LHCN-M2 (cell line): ENCODE measurements around the gene NLRC5. TPM values are rescaled to one million over a fixed set of nuclear protein-coding genes. Genes with fewer than 3 reads are reported as not detected.
"Not testable (repeated sequence)": the region's sequence is repeated elsewhere in the genome, so short reads cannot be mapped to it uniquely, and the experiment has no call there.

Experiments
- DNase-seq: peaks from one replicate; pipeline ENCODE4 v3.0.0-alpha.2; 2012; ENCODE audit warnings: low read depth
- total RNA-seq: library from RNA; depleted of rRNA; stranded (reverse); fragments of >200 nt; gene quantifications from 2 replicates; pipeline ENCODE4 v1.2.3, GENCODE V29; 2014

NLRC5 gene
- total RNA-seq, 1 experiment from 2014 or later, result 22.3 TPM

DNA sequence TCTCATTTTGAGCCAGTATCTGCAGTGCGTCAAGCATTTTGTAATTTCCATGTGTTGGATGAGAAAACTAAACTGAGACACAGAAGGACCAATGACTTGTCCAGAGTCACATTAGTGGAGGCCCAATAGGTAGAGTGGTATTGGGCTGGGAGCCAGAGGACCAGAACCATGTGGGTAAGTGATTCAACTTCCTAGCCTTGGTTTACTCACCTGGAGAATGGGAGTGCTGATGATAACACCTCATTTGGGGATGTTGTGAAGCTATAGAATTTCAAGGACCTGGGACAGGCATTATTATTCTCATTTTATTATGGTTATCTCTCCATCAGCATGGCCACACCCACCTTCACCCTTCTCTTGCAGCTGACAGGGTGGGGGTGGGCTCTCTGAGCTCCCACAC, 111.1 kb downstream of the NLRC5 start:
- no peak for DNase-seq

DNA sequence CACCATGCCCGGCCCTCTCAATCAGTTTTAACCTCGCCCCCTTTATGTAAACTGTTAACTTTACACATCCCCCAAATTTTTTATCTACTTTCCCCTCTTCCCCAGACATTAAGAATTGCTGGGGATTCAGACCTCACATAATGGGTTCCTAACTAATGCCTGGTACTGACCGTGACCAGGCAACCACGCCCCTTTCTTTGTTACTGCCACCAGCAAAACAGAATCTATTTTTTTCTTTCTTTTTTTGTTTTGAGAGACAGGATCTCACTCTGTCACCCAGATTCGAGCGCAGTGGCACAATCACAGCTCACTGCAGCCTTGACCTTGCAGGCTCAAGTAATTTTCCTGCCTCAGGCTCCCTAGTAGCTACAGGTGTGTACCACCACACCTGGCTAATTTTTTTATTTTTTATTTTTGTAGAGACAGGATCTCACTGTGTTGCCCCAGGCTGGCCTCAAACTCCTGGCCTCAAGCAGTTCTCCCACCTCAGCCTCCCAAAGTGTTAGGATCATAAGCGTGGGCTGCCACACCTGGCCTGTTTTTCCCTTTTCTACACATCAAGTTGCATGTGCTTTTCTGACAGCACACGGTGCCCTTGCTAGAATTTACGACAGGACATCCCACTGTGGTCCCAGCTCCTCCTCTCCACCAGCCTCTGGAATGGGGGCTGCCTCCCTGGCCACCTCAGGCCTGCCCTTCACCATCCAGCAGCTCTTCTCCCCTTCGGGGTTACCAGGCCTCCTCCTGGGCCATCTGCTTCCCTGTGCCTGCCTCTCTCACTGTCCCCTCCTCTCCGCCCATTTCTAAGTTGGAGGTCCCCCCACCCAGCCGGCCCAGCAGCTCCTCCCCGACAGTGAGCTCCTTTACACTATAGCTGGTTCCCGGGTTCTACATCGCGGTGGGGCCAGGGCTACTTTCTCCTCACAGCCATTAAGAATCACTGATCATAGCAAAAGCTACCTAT, 113.8 kb downstream of the NLRC5 start:
- DNase-seq, result no peak

DNA sequence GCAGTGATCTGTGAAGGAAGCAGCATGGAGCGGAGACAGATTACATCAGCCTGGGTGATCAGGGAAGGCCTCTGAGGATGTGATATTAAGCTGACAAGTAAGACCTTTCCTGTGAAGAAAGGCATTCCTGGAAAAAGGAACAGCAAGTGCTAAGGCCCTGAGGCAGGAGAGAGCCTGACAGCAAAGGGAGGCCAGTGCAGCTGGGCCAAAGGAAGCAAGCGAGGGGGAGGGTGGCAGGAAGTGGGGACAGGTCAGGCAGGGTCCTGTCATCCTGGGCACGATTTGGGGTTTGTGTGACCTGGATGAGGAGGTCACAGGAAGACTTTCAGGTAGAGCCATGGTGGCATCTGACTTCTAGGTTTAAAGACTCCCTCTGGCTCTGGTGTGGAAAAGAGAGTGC, 115.3 kb downstream of the NLRC5 start:
- DNase-seq, result no peak

DNA sequence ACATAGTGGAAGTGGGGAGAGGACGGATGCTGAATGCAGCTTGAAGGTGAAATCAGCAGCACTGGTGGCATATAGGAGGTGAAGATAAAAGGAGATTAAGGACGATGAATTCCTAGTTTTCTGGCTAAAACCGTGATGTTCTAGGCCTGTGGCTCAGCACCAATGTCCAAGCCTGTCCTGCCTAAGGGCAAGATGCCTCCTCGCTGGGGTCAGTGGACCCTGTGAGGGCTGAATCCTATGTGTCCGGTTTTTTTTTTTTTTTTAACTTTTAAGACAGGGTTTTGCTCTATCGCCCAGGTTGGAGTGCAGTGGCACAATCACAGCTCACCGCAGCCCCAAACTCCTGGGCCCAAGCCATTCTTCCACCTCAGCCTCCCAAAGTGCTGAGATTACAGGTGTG, 115.8 kb downstream of the NLRC5 start:
- no peak for DNase-seq

DNA sequence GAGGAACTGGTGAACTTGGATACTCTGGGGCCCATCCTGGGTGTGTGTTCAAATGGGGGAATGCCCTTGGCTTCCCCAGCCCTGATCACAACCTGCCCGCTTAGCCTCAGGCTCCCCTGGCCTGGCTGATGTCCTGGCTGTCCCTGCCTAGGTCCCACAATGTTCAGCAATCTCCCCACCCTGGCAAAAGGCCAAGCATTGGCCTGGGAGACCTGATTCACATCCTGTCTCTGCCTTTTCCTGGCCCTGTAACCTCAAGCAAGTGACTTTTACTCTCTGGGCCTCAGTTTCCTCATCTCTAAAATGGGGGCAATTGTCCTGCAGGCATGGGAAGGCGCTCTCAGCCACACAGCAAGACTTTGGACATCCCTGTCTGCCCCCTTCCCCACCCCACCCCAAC, 117.4 kb downstream of the NLRC5 start:
- DNase-seq, result no peak

DNA sequence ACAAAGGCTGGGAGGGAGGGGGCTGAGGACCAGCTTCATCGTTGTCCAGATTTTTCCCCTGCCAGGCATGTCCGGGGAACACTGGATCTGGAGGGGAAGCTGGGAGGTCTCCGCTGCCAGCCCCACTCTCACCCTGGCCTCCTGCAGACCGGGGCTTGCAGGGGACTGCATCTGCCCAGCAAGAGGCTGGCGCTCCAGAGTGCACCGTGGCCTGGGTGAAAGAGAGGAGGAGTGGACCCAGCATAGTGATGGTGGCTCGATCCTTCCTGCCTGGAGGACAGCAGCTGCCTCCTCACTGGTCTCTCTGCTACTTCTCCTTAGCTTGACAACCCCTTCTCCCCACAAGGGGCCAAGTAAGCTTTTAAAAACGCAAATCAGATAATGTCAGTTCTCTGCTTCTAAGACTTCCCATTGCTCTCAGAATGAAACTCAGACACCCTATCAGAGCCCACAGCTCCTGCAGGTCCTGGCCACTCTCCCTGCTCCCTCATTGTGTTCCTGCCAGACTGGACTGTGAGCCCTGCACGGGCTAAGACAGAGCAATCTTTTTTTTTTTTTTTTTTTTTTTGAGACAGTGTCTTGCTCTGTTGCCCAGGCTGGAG, 118.1 kb downstream of the NLRC5 start:
- no peak for DNase-seq

DNA sequence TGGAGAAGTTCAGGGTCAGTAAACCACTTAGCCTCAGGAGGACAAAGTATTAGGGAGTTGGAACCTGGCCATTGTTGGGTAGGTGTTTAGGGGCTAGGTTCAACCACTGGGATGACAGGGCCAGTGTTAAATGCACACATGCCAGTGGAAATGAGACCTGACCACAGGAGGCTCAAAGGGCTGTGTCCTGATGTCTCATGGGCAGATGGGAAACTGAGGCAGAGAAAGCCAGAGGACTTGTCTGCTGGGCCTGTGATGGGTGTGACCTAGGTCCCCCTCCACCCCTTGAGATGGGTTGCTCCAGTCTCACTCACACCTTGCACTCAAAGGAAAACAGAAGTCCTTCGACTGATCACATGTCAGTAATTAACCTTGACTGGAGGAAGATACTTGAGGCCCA, 119.1 kb downstream of the NLRC5 start:
- no peak for DNase-seq

DNA sequence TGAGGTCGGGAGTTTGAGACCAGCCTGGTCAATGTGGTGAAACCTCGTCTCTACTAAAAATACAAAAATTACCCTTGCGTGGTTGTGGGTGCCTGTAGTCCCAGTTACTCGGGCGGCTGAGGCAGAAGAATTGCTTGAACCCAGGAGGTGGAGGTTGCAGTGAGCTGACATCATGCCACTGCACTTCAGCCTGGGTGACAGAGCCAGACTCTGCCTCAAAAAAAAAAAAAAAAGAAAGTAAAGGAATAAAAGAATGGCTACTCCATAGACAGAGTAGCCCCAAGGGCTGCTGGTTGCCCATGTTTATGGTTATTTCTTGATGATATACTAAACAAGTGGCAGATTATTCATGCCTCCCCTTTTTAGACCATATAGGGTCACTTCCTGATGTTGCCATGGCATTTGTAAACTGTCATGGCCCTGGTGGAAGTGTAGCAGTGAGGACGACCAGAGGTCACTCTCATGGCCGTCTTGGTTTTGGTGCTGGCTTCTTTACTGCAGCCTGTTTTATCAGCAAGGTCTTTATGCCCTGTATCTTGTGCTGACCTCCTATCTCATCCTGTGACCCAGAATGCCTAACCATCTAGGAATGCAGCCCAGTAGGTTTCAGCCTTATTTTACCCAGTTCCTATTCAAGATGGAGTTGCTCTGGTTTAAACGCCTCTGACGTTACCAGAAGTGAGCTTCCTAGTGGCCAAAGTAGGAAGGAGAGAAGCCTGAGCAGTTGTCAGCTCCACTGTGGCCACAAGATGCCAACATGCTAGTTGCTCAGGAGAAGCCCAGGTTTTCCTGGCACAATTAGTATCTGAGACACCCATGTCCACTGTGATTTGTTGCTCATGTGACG, 120.1 kb downstream of the NLRC5 start:
- not testable (repeated sequence) for DNase-seq

DNA sequence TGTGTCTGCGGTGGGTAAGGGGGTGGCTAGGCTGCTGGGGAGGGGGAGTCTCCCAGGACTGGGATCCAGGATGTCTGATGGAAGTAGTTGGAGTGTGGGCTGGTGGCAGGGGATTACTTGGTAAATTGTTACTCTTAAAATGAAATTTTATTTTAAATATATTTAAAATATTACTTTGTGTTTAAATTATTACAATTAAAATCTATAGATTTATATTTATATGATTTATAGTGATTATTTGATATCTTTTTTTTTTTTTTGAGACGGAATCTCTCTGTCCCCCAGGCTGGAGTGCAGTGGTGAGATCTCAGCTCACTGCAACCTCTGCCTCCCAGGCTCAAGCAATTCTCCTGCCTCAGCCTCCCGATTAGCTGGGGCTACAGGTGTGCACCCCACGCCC, 121.6 kb downstream of the NLRC5 start:
- DNase-seq, result no peak

DNA sequence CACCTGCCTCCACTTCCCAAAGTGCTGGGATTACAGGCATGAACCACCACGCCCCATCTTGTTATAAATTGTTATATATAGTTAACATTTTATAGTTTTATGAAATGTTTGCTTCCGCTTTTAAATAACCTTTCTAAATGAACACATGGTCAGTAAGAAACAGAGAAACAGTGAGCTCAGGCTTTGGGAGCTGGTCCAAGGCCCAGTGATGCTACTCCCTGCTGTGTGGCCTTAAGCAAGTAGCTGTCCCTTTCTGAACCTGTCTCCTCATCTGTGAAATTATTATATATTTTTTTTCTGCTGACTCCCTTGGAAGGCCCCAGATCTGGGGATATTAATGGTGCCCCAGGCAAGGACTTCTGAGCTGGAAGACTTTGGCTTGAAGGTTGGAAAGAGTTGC, 122.1 kb downstream of the NLRC5 start:
- DNase-seq, result no peak

DNA sequence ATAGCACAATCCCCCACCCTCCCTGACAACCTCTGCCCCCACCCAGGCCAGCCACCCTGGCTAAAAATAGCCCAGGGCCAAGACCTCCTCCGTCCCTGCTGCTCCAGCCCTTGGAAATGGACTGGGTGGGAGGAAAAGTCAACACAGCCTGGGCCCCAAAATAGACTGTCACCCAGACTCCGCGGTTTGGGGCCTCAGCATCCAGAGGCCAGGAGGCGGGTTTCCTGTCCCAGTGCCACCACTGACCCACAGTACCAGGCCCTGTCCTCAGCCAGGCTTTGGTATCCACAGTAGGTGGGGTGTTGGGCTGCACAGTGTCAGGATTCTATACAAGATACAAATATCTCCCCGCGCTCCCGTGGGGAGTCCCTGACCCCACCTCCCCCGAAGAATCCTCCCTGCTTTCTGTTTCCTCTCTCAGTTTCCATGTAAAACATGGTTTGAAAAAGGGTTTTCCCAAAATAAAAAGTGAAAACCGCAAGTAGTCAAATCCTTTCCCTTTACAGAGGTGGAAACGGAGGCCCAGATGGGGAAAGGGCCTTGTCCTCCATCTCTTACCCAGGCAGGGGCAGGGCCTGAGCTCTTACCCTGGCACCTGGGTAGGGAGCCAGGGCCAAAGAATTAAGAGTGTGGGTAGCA, 123.2 kb downstream of the NLRC5 start:
- no peak for DNase-seq

DNA sequence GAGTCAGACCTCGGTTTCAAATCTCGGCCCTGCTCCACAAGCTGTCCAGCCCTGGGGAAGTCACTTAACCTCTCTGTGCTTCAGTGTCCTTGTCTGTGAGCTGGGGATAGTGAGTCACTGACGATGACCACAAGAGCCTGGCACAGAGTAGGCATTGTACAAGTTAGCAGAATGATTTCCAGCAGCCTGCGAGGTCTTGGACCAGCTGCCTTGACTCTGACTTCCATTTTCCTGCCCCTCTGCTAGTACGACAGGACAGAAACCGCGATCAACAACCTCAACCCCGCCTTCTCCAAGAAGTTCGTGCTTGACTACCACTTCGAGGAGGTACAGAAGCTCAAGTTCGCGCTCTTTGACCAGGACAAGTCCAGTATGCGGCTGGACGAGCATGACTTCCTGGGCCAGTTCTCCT, 123.7 kb downstream of the NLRC5 start:
- DNase-seq, result peak; percentile 62

DNA sequence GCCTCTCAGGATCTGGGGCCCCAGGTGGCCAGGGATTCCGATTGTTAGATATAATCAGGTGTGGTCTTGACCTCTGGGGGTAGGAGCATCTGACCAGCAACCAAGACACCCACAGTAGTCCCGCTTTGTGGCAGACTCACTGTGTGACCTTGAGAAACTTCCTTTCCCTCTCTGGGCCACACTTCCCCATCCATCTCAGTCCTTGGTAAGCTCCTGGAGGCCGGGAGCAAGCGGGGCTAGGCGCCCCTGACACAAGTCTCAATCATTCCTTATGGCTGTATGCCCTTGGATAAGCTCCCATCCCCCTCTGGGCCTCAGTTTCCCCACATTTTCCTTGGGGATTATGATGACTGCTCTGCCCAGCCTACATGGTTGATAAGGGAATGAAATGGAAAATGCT, 124.3 kb downstream of the NLRC5 start:
- DNase-seq, result no peak

DNA sequence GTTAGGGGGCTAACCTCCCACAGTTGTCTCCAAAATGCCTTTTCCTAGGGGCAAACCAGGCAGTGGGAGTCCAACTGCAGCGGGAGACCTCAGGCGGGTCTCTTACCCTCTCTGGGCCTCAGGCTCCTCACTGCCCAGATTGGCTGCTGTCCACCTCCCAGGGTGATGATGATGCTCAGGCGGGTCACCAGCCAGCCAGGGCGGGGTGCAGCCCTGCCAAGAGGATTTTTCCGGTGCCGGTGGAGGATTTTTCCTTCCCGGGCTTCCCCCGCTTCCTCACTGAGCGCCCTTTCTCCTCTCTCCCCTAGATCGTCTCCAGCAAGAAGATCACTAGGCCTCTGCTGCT, 125.8 kb downstream of the NLRC5 start:
- no peak for DNase-seq

DNA sequence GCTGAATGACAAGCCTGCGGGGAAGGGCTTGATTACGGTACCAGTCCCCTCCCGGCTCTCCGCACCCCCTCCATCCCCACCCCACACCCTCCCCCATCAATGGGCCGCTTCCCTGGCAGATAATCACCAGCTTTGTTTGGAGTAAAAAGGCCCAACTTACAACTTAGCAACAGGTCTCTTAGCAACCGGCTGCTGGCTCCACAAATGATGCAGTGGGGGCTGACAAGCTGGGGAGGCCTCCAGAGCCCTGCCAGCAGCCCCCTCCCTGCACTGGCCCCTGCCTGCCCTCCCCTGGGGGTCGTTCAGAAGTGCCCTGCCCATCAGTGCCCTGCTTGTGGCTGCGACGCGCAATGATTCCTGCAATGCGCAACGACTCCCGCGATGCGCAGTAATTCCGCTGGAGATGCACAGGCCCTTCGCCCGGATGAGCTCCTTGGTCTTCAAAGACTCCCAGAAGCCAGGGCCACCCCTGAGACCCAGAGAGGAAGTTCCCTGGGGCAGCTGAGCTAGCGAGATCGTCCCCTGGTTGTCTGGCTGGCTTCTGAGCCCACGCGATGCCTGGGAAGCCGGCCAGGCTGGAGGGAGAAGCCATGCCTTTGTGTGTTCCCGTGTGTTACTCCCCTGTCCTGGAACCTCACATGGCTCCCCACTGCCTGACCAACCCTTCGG, 126.3 kb downstream of the NLRC5 start:
- DNase-seq, result no peak

DNA sequence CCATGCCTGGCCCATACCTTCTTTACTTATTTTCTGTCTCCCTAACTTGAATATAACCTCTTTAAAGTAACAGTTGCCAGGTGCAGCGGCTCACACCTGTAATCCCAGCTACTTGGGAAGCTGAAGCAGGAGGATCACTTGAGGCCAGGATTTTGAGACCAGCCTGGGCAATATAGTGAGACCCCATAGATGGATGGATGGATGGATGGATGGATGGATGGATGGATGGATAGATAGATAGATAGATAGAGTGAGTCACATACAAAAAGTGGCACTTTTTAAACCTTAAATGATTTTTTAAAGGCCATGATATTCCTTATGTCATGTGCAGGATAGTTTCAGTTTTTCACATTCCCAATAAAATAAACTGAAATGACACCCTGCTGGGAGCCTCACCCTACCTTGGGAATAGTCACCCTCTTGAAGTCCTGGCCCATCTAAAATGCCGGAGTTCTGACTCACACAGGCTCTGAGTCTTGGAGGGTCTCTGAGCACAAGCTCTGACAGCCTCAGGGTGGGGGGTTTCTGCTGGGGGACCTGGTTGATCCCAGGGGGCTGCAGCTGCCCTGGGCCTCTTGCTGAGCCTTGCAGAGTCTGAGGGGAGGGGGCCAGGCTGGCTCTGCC, 129.2 kb downstream of the NLRC5 start:
- DNase-seq, result no peak

DNA sequence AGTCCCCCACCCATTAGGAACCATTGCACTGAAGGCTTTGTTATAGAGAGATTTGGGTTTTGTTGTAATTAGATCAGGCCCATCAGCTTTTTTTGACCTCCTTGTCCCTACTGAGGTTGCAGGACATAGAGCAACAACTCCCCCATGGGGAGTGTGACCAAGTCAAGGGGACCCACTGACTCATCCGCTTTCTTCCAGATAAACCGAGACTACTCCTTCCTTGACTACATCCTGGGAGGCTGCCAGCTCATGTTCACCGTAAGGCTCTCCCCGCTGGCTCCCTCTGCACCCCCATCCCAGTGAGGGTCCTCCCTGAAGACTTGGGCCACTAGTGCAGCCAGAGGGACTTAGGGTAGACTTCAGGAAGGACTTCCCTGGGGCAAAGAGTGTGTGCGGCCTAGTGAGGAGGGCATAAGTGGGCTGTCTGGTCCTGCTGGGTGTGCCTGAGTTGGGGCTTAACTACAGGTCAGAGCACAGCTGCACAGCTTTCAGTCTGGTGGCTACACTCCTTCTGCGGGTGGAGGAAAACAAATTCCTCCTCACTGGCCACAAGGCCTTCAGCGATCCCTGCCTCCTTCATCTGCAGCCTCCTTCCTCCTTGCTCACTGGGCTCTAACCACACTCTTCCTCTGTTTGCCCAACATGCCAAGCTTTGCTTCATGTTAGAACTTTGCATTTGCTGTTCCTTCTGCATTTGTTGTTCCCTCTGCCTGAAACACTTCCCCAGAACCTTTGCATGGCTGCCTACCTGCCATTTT, 134.0 kb downstream of the NLRC5 start:
- no peak for DNase-seq

DNA sequence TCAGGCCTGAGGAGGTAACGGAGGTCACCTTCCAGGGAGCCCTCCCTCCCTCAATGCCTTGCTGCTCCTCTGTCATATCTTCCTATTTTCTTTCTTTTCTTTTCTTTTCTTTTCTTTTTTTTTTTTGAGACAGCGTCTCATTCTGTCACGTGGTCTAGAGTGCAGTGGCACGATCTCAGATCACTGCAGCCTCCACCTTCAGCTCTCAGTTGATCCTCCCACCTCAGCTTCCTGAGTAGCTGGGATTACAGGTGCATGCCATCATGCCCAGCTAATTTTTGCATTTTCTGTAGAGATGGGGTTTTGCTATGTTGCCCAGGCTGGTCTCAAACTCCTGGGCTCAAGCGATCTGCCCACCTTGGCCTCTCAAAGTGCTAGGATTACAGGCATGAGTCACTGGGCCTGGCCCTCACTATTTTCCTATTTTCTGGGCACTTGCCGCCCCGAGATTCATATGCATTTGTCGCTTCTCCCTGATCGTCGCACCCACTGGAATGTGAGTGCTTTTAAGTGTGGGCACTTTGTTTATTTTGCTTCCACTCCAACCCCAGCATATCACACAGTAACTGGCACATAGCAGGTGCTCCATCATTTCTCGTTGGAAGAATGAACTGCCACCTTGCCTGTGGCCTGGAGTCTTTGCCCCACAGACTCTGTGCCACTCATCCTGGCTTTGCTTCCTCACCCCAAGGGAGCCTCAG, 134.8 kb downstream of the NLRC5 start:
- peak; percentile 19 for DNase-seq

DNA sequence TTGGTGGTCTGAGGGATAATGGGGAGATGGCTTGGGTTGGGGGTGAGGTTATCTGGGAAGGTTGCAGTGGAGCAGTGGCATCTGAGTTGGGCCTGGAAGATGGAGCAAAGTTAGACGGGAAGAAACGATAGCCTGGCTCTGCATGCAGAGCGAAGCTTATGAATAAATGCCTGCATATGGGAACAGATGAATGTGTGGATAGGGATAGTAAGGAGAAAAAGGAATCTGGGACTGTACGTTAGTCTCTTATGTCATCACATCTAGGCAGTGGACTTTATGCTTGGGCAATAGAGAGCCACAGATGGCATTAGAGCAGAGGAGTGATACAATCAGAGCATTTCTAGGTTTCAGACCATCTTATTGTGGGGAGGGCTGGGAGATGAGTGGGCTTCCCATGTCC, 136.0 kb downstream of the NLRC5 start:
- DNase-seq, result no peak
